OCI-LY3 (cell line): Measurements from ENCODE around the gene FAM98B.

Experiments
- H2AFZ ChIP-seq: fragments of 200-600, 300-600 bp; shearing (Covaris generic); 2 replicates; pipeline ENCODE4 v1.6.0; 2014; ENCODE audit warnings: antibody characterized with exemption, low read depth, low read length
- H3K27ac ChIP-seq: fragments of 200-600, 300-600 bp; sonication (generic); 2 replicates; pipeline ENCODE4 v1.5.1; 2014; ENCODE audit warnings: mild to moderate bottlenecking, low read length, moderate library complexity, mixed read lengths
- H3K27me3 ChIP-seq: fragments of 200-600, 300-600 bp; sonication (generic); 2 replicates; pipeline ENCODE4 v1.6.1; 2014; ENCODE audit warnings: low read depth, low read length, mixed read lengths
- H3K36me3 ChIP-seq: fragments of 200-600, 300-600 bp; sonication (generic); replicated peaks from 2 replicates; pipeline ENCODE3; 2014; ENCODE audit warnings: low read depth, low read length, mixed read lengths
- H3K4me1 ChIP-seq: fragments of 300-600, 200-600 bp; sonication (generic); 2 replicates; pipeline ENCODE4 v1.6.1; 2014; ENCODE audit warnings: low read length, mixed read lengths
- H3K4me2 ChIP-seq: fragments of 200-600, 300-600 bp; sonication (generic); 2 replicates; pipeline ENCODE4 v1.6.1; 2014; ENCODE audit warnings: low read length, mixed read lengths
- H3K4me3 ChIP-seq: fragments of 300-600, 200-600 bp; sonication (generic); 2 replicates; pipeline ENCODE4 v1.5.1; 2014; ENCODE audit warnings: antibody characterized with exemption, mild to moderate bottlenecking, low read length, moderate library complexity
- H3K79me2 ChIP-seq: fragments of 300-600, 200-600 bp; shearing (Covaris generic); 2 replicates; pipeline ENCODE4 v1.6.1; 2014; ENCODE audit warnings: mild to moderate bottlenecking, low read length, mixed read lengths
- H3K9ac ChIP-seq: fragments of 300-600, 200-600 bp; shearing (Covaris generic); 2 replicates; pipeline ENCODE4 v1.6.0; 2014; ENCODE audit warnings: mild to moderate bottlenecking, low read length, moderate library complexity
- H3K9me3 ChIP-seq: fragments of 200-600, 300-600 bp; shearing (Covaris generic); 2 replicates; pipeline ENCODE4 v1.6.1; 2014; ENCODE audit warnings: low read length, mixed read lengths; ENCODE audit not compliant: insufficient read depth
- H4K20me1 ChIP-seq: fragments of 200-600, 300-600 bp; sonication (generic); 2 replicates; pipeline ENCODE4 v1.6.1; 2016; ENCODE audit warnings: low read length, mixed read lengths; ENCODE audit not compliant: insufficient read depth
- EZH2phosphoT487 ChIP-seq: fragments of 200-600 bp; shearing (Covaris generic); IDR thresholded peaks from 2 replicates; pipeline ENCODE4 v1.6.1; 2018; ENCODE audit warnings: antibody characterized with exemption, mixed run types, low read depth
- TF ChIP-seq, protein P1 (sequence below): fragments of 200-600, 300-600 bp; sonication (generic); IDR thresholded peaks from 2 replicates; pipeline ENCODE4 v1.5.1; 2014; ENCODE audit warnings: antibody characterized with exemption, low read length, low read depth

Gene FAM98B

DNA sequence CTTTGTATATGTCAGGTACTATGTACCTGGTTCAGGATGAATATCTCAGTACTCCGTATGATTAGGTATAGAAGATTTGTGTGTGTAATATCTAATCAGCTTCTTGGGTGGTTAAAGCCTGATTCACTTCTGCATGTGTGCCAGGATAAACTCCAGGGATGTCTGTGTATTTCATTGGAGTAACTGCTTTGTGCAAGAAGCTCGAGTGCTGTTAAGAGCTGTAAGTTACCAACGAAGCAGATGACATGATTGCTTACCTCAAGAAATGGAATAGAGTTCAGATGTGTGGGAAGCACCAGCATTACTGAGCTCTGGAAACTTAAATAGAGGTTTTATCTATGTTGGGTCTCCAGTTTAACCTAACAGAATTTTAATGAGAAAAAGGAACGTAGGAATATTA lies 23.7 kb downstream of the FAM98B start:
- TF ChIP-seq, protein P1, sequence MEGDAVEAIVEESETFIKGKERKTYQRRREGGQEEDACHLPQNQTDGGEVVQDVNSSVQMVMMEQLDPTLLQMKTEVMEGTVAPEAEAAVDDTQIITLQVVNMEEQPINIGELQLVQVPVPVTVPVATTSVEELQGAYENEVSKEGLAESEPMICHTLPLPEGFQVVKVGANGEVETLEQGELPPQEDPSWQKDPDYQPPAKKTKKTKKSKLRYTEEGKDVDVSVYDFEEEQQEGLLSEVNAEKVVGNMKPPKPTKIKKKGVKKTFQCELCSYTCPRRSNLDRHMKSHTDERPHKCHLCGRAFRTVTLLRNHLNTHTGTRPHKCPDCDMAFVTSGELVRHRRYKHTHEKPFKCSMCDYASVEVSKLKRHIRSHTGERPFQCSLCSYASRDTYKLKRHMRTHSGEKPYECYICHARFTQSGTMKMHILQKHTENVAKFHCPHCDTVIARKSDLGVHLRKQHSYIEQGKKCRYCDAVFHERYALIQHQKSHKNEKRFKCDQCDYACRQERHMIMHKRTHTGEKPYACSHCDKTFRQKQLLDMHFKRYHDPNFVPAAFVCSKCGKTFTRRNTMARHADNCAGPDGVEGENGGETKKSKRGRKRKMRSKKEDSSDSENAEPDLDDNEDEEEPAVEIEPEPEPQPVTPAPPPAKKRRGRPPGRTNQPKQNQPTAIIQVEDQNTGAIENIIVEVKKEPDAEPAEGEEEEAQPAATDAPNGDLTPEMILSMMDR, result no peak
- TF ChIP-seq EZH2phosphoT487, result no peak
- peaks cover 58% of the 10 kb centered on the region for H3K36me3 ChIP-seq

DNA sequence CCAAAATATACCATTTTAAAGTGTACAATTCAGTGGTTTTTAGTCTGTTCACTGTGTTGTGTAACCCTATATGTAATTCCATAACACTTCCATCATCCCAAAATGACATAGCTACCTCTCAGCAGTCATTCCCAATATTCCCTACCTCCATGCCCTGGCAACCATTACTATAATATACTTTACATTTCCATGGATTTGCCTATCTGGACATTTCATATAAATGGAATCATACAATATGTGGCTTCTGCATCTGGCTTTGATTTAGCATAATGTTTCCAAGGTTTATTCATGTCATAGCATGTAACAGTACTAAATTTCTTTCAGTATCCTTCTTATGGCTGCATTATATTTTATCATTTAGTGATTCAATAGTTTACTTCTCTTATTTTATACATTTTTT lies 25.3 kb downstream of the FAM98B start:
- H3K9me3 ChIP-seq, result no peaks in the 10 kb centered on the region
- H3K27ac ChIP-seq, result no peak overlapping the region
- peaks cover 17% of the 10 kb centered on the region; the same call in 1 of the 2 replicates for H3K79me2 ChIP-seq
- H4K20me1 ChIP-seq, result no peaks in the 10 kb centered on the region; the same call in 1 of the 2 replicates
- peaks cover 56% of the 10 kb centered on the region for H3K36me3 ChIP-seq
- no peaks in the 10 kb centered on the region for H3K27me3 ChIP-seq
- no peak overlapping the region for H3K9ac ChIP-seq
- TF ChIP-seq, protein P1, result no peak
- no peak for TF ChIP-seq EZH2phosphoT487
- no peak overlapping the region for H2AFZ ChIP-seq
- H3K4me2 ChIP-seq, result no peak overlapping the region
- H3K4me1 ChIP-seq, result no peaks in the 10 kb centered on the region
- no peak overlapping the region for H3K4me3 ChIP-seq

More for the DNA sequence above, 23.7 kb downstream of the FAM98B start:
- no peaks in the 10 kb centered on the region for H3K27me3 ChIP-seq
- H3K9ac ChIP-seq, result no peak overlapping the region
- H2AFZ ChIP-seq, result no peak overlapping the region
- no peaks in the 10 kb centered on the region for H3K9me3 ChIP-seq
- no peak overlapping the region for H3K4me2 ChIP-seq
- peaks cover 17% of the 10 kb centered on the region; the same call in 1 of the 2 replicates for H3K79me2 ChIP-seq
- H3K4me1 ChIP-seq, result peaks cover 4% of the 10 kb centered on the region; the same call in 1 of the 2 replicates
- no peak overlapping the region for H3K4me3 ChIP-seq
- no peak overlapping the region for H3K27ac ChIP-seq
- H4K20me1 ChIP-seq, result no peaks in the 10 kb centered on the region; the same call in 1 of the 2 replicates

DNA sequence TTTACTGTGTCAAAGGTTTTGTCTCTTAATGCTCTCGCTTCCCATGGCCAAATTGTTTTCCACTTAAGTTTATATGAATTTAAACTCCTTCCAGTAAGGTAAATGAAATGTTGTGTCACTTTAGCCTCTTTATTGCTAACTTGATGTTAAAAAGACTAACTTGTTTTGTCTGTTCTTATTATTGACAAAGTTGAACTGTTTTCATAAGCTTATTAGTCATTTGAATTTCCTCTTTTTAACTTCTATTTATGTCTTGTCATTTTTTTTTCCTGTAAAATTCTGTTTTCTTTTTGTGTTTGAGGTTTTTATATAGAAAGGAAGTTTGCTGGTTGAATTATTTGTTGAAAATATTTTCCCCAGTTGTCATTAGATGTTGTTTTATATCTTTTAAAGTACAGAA lies 25.8 kb downstream of the FAM98B start:
- Histone ChIP-seq H3K36me3 (peaks cover 51% of the 10 kb centered on the region), H3K4me2 (no peak overlapping the region), H3K27ac (no peak overlapping the region), H3K9me3 (no peaks in the 10 kb centered on the region), H3K27me3 (no peaks in the 10 kb centered on the region), H3K4me3 (no peak overlapping the region), H3K4me1 (no peaks in the 10 kb centered on the region), H2AFZ (no peak overlapping the region), H3K9ac (no peak overlapping the region), H3K79me2 (peaks cover 14% of the 10 kb centered on the region; the same call in 1 of the 2 replicates), H4K20me1 (no peaks in the 10 kb centered on the region; the same call in 1 of the 2 replicates)
- TF ChIP-seq EZH2phosphoT487, result no peak
- TF ChIP-seq, protein P1, result no peak

DNA sequence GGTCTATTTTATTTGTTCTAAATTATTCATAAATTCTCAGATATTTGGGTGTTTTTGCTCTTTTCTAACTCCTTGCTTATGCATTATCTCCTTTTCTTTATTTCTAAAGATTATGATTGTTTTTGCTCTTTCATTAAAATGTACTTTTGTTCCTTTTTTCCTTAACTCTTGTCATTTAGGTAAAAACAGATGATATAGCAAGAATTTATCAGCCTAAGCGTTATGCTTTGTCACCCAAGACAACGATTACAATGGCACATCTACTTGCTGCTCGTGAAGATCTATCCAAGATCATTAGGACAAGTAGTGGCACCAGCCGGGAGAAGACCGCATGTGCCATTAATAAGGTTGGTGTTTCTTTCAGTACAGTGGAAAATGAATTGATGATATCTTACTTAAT lies 27.2 kb downstream of the FAM98B start:
- Histone ChIP-seq H2AFZ (no peak overlapping the region), H3K4me2 (no peak overlapping the region), H3K27ac (no peak overlapping the region), H3K9me3 (no peaks in the 10 kb centered on the region), H3K36me3 (peaks cover 50% of the 10 kb centered on the region), H3K79me2 (peaks cover 13% of the 10 kb centered on the region; the same call in 1 of the 2 replicates), H4K20me1 (no peaks in the 10 kb centered on the region; the same call in 1 of the 2 replicates), H3K4me1 (no peaks in the 10 kb centered on the region), H3K9ac (no peak overlapping the region), H3K4me3 (no peak overlapping the region), H3K27me3 (no peaks in the 10 kb centered on the region)
- TF ChIP-seq EZH2phosphoT487, result no peak
- TF ChIP-seq, protein P1, result no peak
